ENCODE data around the gene ZACN. TPM values are rescaled to one million over a fixed set of nuclear protein-coding genes. Genes with fewer than 3 reads are reported as not detected.
"Not testable (repeated sequence)": the region's sequence is repeated elsewhere in the genome, so short reads cannot be mapped to it uniquely, and the experiment has no call there.

Gene ZACN
- not detected for total RNA-seq

- DNase-seq (ENCODE audit: low read depth in 2 of 3, low spot score in 2 of 3): no peak
Observed at GRCh38 chr17:76078860-76079534, at the start of gene ZACN. Gene ZACN, plus strand, starts transcription at chr17:76079182. Its CDS starts 83 bp downstream, at chr17:76079265.

GRCh38 chr17:76032073-76032779, 46.8 kb upstream of the ZACN start:
- peak in 1 of 3 donors; percentile 24 for DNase-seq (ENCODE audit: low read depth in 2 of 3, low spot score in 2 of 3)

GRCh38 chr17:76032780-76033108, 46.2 kb upstream of the ZACN start:
- DNase-seq (ENCODE audit: low read depth in 2 of 3, low spot score in 2 of 3): no peak

- DNase-seq (ENCODE audit: low read depth in 2 of 3, low spot score in 2 of 3): no peak
Observed at GRCh38 chr17:76033139-76033538, 45.8 kb upstream of the ZACN start.

- DNase-seq (ENCODE audit: low read depth in 2 of 3, low spot score in 2 of 3): no peak
Observed at GRCh38 chr17:76034428-76035350, 44.3 kb upstream of the ZACN start.

- DNase-seq (ENCODE audit: low read depth in 2 of 3, low spot score in 2 of 3): no peak
Observed at GRCh38 chr17:76036497-76037261, 42.3 kb upstream of the ZACN start.

- no peak for DNase-seq (ENCODE audit: low read depth in 2 of 3, low spot score in 2 of 3)
Observed at GRCh38 chr17:76038050-76038449, 40.9 kb upstream of the ZACN start.

GRCh38 chr17:76039121-76039520, 39.9 kb upstream of the ZACN start:
- DNase-seq (ENCODE audit: low read depth in 2 of 3, low spot score in 2 of 3): no peak

GRCh38 chr17:76040376-76040775, 38.6 kb upstream of the ZACN start:
- DNase-seq (ENCODE audit: low read depth in 2 of 3, low spot score in 2 of 3): no peak

- not testable (repeated sequence) for DNase-seq (ENCODE audit: low read depth in 2 of 3, low spot score in 2 of 3)
Observed at GRCh38 chr17:76042868-76043267, 36.1 kb upstream of the ZACN start.

- DNase-seq (ENCODE audit: low read depth in 2 of 3, low spot score in 2 of 3): not testable (repeated sequence)
Observed at GRCh38 chr17:76044475-76045007, 34.4 kb upstream of the ZACN start.

- no peak for DNase-seq (ENCODE audit: low read depth in 2 of 3, low spot score in 2 of 3)
Observed at GRCh38 chr17:76046064-76046463, 32.9 kb upstream of the ZACN start.

GRCh38 chr17:76048025-76048605, 30.9 kb upstream of the ZACN start:
- no peak for DNase-seq (ENCODE audit: low read depth in 2 of 3, low spot score in 2 of 3)

GRCh38 chr17:76048711-76049110, 30.3 kb upstream of the ZACN start:
- DNase-seq (ENCODE audit: low read depth in 2 of 3, low spot score in 2 of 3): peak in 1 of 3 donors; percentile 21

GRCh38 chr17:76049239-76049638, 29.7 kb upstream of the ZACN start:
- no peak for DNase-seq (ENCODE audit: low read depth in 2 of 3, low spot score in 2 of 3)

- DNase-seq (ENCODE audit: low read depth in 2 of 3, low spot score in 2 of 3): no peak
Observed at GRCh38 chr17:76049836-76050537, 29.0 kb upstream of the ZACN start.

- no peak for DNase-seq (ENCODE audit: low read depth in 2 of 3, low spot score in 2 of 3)
Observed at GRCh38 chr17:76050538-76051467, 28.2 kb upstream of the ZACN start.

- DNase-seq (ENCODE audit: low read depth in 2 of 3, low spot score in 2 of 3): no peak
Observed at GRCh38 chr17:76051561-76051960, 27.4 kb upstream of the ZACN start.

Measured in hematopoietic multipotent progenitor cell (in vitro differentiated cells).